ENCODE results near the gene MEX3A. TPM values are rescaled to one million over a fixed set of nuclear protein-coding genes. Genes with fewer than 3 reads are reported as not detected.

The MEX3A gene
- total RNA-seq, 2 experiments from 2014 or later: 5.3 TPM

GRCh38 chr1:156102633-156103511 is 20.6 kb upstream of the MEX3A start:
- POLR2A ChIA-PET: no interaction called here
- intact Hi-C loops (cut with micrococcal nuclease; ENCODE audit: unreplicated experiment): no loop called here

GRCh38 chr1:156101880-156102279 is 19.6 kb upstream of the MEX3A start:
- Histone ChIP-seq H3K4me1 (ENCODE audit: insufficient read depth, low read length, poor library complexity, severe bottlenecking) (peaks cover 15% of the 10 kb centered on the region), H3K36me3 (ENCODE audit: insufficient read depth, low read length) (no peaks in the 10 kb centered on the region), H3K79me2 (ENCODE audit: insufficient read depth, low read depth, low read length) (no peaks in the 10 kb centered on the region), H3K27ac (ENCODE audit: low read depth, low read length, poor library complexity, severe bottlenecking) (no peak overlapping the region), H2AFZ (ENCODE audit: low read length) (no peak overlapping the region), H3K4me3 (ENCODE audit: low read depth, low read length, poor library complexity, severe bottlenecking) (no peak overlapping the region), H3K4me2 (ENCODE audit: low read length) (no peak overlapping the region), H3K9me3 (ENCODE audit: low read length) (no peaks in the 10 kb centered on the region), H4K20me1 (ENCODE audit: insufficient read depth, low read length) (no peaks in the 10 kb centered on the region), H3K9me2 (ENCODE audit: insufficient read depth, low read length) (no peaks in the 10 kb centered on the region)
- intact Hi-C loops (cut with micrococcal nuclease; ENCODE audit: unreplicated experiment): no loop called here
- BruUV-seq (replicated peaks): no TSS peak
- ChIA-PET CTCF (ENCODE audit: unreplicated experiment) (interaction anchor here (1.0 to 1.5 kb wide), 2 partner anchors 24 to 28 kb away, joined by 3 read pairs; no protein-coding TSS in a partner anchor), POLR2A (interaction anchor here (0.8 kb wide), 1 partner anchor 111 kb away, joined by 11 read pairs; the partner anchor contains the start of gene PMF1)
- TF ChIP-seq EZH2phosphoT487 (IDR thresholded peaks at IDR 0.05; ENCODE audit: borderline replicate concordance, low read depth, low read length) (no peak), CTCF (conservative IDR thresholded peaks at IDR 0.05; ENCODE audit: low read length) (no peak)
- no peak for DNase-seq (ENCODE audit: low spot score)

More at GRCh38 chr1:156102633-156103511, 20.6 kb upstream of the MEX3A start:
- no TSS peak for BruUV-seq (replicated peaks)
- Histone ChIP-seq H3K9me2 (ENCODE audit: insufficient read depth, low read length) (no peaks in the 10 kb centered on the region), H3K4me2 (ENCODE audit: low read length) (no peak overlapping the region), H3K79me2 (ENCODE audit: insufficient read depth, low read depth, low read length) (no peaks in the 10 kb centered on the region), H3K36me3 (ENCODE audit: insufficient read depth, low read length) (no peaks in the 10 kb centered on the region), H3K27ac (ENCODE audit: low read depth, low read length, poor library complexity, severe bottlenecking) (no peak overlapping the region), H3K9me3 (ENCODE audit: low read length) (no peaks in the 10 kb centered on the region), H3K4me3 (ENCODE audit: low read depth, low read length, poor library complexity, severe bottlenecking) (no peak overlapping the region), H2AFZ (ENCODE audit: low read length) (no peak overlapping the region), H3K4me1 (ENCODE audit: insufficient read depth, low read length, poor library complexity, severe bottlenecking) (peaks cover 11% of the 10 kb centered on the region), H4K20me1 (ENCODE audit: insufficient read depth, low read length) (no peaks in the 10 kb centered on the region)
- no peak for DNase-seq (ENCODE audit: low spot score)
- CTCF ChIA-PET (ENCODE audit: unreplicated experiment): interaction anchor here (1.0 to 1.5 kb wide), 2 partner anchors 23 to 27 kb away, joined by 3 read pairs; no protein-coding TSS in a partner anchor
- TF ChIP-seq CTCF (conservative IDR thresholded peaks at IDR 0.05; ENCODE audit: low read length) (no peak), EZH2phosphoT487 (IDR thresholded peaks at IDR 0.05; ENCODE audit: borderline replicate concordance, low read depth, low read length) (no peak)

All from OCI-LY7 (cell line).